ENCODE measurements around the gene MYLIP. TPM values are rescaled to one million over a fixed set of nuclear protein-coding genes. Genes with fewer than 3 reads are reported as not detected.

MYLIP gene
- total and polyA plus RNA-seq, 2 donors from 2014 or later = 27.1 to 52.8 TPM

DNA sequence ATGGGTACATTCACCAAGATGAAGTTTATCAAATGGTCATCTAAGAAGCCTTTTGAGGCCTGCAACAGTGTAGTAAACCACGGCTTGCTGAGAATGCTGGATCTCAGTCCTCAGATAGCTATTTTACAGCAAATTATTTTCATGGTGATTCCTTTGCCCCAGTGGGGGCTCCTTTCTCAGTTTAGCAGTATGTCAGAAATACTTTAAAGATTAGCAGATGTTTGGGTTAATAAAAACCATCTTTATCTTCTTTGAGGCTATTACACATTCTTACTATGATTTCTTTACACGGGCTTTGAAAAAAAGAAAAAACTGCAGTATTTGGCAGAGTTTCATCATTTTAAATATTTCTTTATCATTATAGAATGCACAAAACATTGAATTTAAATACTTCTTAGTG lies 10.7 kb downstream of the MYLIP start:
- intact Hi-C loops (cut with DNase I) = no loop called here

DNA sequence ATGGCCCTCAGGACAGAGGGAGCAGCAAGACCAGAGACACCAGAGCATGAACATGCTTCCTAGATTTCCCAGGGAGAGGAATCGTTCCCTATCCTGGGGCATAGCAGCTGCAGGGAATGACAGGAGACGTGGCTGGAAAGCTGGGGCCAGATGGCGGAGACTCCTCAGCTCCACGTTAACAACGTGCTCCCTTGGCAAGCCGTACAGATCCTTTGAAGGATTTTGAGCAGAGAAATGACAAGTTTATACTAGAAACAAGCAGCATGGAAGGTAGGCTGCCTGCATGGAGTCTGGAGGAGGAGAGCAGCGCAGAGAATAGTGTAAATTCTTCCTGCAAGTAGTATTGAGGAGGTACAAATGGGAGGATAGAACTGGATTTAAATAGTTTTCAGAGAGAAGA lies 11.7 kb downstream of the MYLIP start:
- Histone ChIP-seq H3K27ac (ENCODE audit: low read depth in 2 of 2, low read length in 2 of 2) (no peak overlapping the region), H3K4me1 (ENCODE audit: control insufficient read depth in 2 of 3, insufficient read depth in 2 of 3, low read depth in 1 of 3, low read length in 3 of 3) (peaks cover 0 to 36% (median 23%) of the 10 kb centered on the region in 3 donors), H3K9me3 (ENCODE audit: control insufficient read depth in 2 of 3, insufficient read depth in 1 of 3, low read length in 3 of 3) (no peaks in the 10 kb centered on the region), H3K36me3 (ENCODE audit: control insufficient read depth in 2 of 3, insufficient read depth in 3 of 3, low read length in 3 of 3) (peaks cover 8 to 44% (median 35%) of the 10 kb centered on the region in 3 donors), H3K9ac (ENCODE audit: low read length in 3 of 3) (no peak overlapping the region), H3K4me3 (ENCODE audit: low read length in 3 of 3) (no peak overlapping the region), H3K27me3 (ENCODE audit: control insufficient read depth, insufficient read depth, low read length) (no peaks in the 10 kb centered on the region)
- DNase-seq = no peak
- FAIRE-seq = no peak
- TF ChIP-seq, protein P1, sequence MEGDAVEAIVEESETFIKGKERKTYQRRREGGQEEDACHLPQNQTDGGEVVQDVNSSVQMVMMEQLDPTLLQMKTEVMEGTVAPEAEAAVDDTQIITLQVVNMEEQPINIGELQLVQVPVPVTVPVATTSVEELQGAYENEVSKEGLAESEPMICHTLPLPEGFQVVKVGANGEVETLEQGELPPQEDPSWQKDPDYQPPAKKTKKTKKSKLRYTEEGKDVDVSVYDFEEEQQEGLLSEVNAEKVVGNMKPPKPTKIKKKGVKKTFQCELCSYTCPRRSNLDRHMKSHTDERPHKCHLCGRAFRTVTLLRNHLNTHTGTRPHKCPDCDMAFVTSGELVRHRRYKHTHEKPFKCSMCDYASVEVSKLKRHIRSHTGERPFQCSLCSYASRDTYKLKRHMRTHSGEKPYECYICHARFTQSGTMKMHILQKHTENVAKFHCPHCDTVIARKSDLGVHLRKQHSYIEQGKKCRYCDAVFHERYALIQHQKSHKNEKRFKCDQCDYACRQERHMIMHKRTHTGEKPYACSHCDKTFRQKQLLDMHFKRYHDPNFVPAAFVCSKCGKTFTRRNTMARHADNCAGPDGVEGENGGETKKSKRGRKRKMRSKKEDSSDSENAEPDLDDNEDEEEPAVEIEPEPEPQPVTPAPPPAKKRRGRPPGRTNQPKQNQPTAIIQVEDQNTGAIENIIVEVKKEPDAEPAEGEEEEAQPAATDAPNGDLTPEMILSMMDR (IDR thresholded peaks at IDR 0.05; ENCODE audit: borderline replicate concordance, extremely low read depth, insufficient read depth) = no peak
- intact Hi-C loops (cut with DNase I) = no loop called here

More for the DNA sequence above, 10.7 kb downstream of the MYLIP start:
- H3K9ac ChIP-seq (ENCODE audit: low read length in 3 of 3) = no peak overlapping the region
- H3K4me3 ChIP-seq (ENCODE audit: low read length in 3 of 3) = no peak overlapping the region
- no peaks in the 10 kb centered on the region for H3K9me3 ChIP-seq (ENCODE audit: control insufficient read depth in 2 of 3, insufficient read depth in 1 of 3, low read length in 3 of 3)
- H3K4me1 ChIP-seq (ENCODE audit: control insufficient read depth in 2 of 3, insufficient read depth in 2 of 3, low read depth in 1 of 3, low read length in 3 of 3) = peaks cover 0 to 41% (median 27%) of the 10 kb centered on the region in 3 donors
- H3K36me3 ChIP-seq (ENCODE audit: control insufficient read depth in 2 of 3, insufficient read depth in 3 of 3, low read length in 3 of 3) = peaks cover 8 to 33% (median 29%) of the 10 kb centered on the region in 3 donors
- H3K27me3 ChIP-seq (ENCODE audit: control insufficient read depth, insufficient read depth, low read length) = no peaks in the 10 kb centered on the region
- no peak overlapping the region for H3K27ac ChIP-seq (ENCODE audit: low read depth in 2 of 2, low read length in 2 of 2)
- DNase-seq (no peak), FAIRE-seq (no peak)
- TF ChIP-seq, protein P1 (IDR thresholded peaks at IDR 0.05; ENCODE audit: borderline replicate concordance, extremely low read depth, insufficient read depth) = no peak

DNA sequence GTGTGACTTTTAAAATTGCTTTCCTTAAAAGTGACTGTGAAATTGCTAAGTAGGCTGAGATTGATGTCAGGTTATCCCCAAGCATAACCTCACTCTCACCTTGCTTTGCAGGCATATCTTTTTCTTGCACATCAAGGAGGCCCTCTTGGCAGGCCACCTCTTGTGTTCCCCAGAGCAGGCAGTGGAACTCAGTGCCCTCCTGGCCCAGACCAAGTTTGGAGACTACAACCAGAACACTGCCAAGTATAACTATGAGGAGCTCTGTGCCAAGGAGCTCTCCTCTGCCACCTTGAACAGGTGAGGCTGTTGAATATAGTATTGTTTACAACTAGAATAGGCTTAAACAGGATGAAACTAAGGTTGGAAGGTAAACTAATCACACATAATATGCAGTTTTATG lies 12.6 kb downstream of the MYLIP start:
- intact Hi-C loops (cut with DNase I) = no loop called here
- Histone ChIP-seq H3K9me3 (ENCODE audit: control insufficient read depth in 2 of 3, insufficient read depth in 1 of 3, low read length in 3 of 3) (no peaks in the 10 kb centered on the region), H3K36me3 (ENCODE audit: control insufficient read depth in 2 of 3, insufficient read depth in 3 of 3, low read length in 3 of 3) (peaks cover 8 to 52% (median 34%) of the 10 kb centered on the region in 3 donors), H3K4me3 (ENCODE audit: low read length in 3 of 3) (no peak overlapping the region), H3K27ac (ENCODE audit: low read depth in 2 of 2, low read length in 2 of 2) (no peak overlapping the region), H3K9ac (ENCODE audit: low read length in 3 of 3) (no peak overlapping the region), H3K27me3 (ENCODE audit: control insufficient read depth, insufficient read depth, low read length) (no peaks in the 10 kb centered on the region), H3K4me1 (ENCODE audit: control insufficient read depth in 2 of 3, insufficient read depth in 2 of 3, low read depth in 1 of 3, low read length in 3 of 3) (peaks cover 0 to 31% (median 22%) of the 10 kb centered on the region in 3 donors)
- DNase-seq (no peak), FAIRE-seq (no peak)
- TF ChIP-seq, protein P1 (IDR thresholded peaks at IDR 0.05; ENCODE audit: borderline replicate concordance, extremely low read depth, insufficient read depth) = no peak

DNA sequence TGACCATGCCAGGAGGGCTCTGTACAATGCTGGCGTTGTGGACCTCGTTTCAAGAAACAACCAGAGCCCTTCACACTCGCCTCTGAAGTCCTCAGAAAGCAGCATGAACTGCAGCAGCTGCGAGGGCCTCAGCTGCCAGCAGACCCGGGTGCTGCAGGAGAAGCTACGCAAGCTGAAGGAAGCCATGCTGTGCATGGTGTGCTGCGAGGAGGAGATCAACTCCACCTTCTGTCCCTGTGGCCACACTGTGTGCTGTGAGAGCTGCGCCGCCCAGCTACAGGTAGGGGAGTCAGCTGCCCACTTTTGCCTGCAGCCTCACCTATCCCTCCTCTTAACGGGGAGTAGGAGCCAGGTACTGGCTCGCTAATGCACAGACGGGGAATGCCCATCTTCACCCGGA lies 16.2 kb downstream of the MYLIP start:
- Histone ChIP-seq H3K4me1 (ENCODE audit: control insufficient read depth in 2 of 3, insufficient read depth in 2 of 3, low read depth in 1 of 3, low read length in 3 of 3) (peaks cover 0 to 17% (median 13%) of the 10 kb centered on the region in 3 donors), H3K27me3 (ENCODE audit: control insufficient read depth, insufficient read depth, low read length) (no peaks in the 10 kb centered on the region), H3K4me3 (ENCODE audit: low read length in 3 of 3) (no peak overlapping the region), H3K9ac (ENCODE audit: low read length in 3 of 3) (no peak overlapping the region), H3K27ac (ENCODE audit: low read depth in 2 of 2, low read length in 2 of 2) (no peak overlapping the region), H3K9me3 (ENCODE audit: control insufficient read depth in 2 of 3, insufficient read depth in 1 of 3, low read length in 3 of 3) (no peaks in the 10 kb centered on the region), H3K36me3 (ENCODE audit: control insufficient read depth in 2 of 3, insufficient read depth in 3 of 3, low read length in 3 of 3) (peaks cover 10 to 67% (median 35%) of the 10 kb centered on the region in 3 donors)
- no peak for FAIRE-seq
- intact Hi-C loops (cut with DNase I) = no loop called here
- TF ChIP-seq, protein P1 (IDR thresholded peaks at IDR 0.05; ENCODE audit: borderline replicate concordance, extremely low read depth, insufficient read depth) = no peak
- DNase-seq = no peak

Measured in kidney (tissue), 14 donors.